Kidney (tissue), 14 donors: Measurements from ENCODE around the gene PSMB11. TPM values are rescaled to one million over a fixed set of nuclear protein-coding genes. Genes with fewer than 3 reads are reported as not detected.

Source experiments
- DNase-seq, 5 donors: peaks; one replicate each; pipeline ENCODE4 v3.0.0-alpha.2; 2013 to 2020
- FAIRE-seq: peaks from 2 replicates; lab custom pipeline; 2012; peaks lifted over from hg19 to GRCh38; lab: Jason Lieb, UNC
- H3K27ac ChIP-seq, 2 donors: one replicate each; pipeline ENCODE4 v1.7.0; 2013; ENCODE audit warnings: low read depth in 2 of 2, low read length in 2 of 2, inconsistent platforms in 1 of 2
- H3K27me3 ChIP-seq: one replicate; pipeline ENCODE4 v1.7.1; 2013; ENCODE audit warnings: low read length, inconsistent platforms; ENCODE audit not compliant: control insufficient read depth, insufficient read depth
- H3K36me3 ChIP-seq, 3 donors: one replicate each; pipeline versions ENCODE4 v1.7.0 to v1.7.1; 2013; ENCODE audit warnings: low read length in 3 of 3, control low read depth in 1 of 3, inconsistent platforms in 1 of 3; ENCODE audit not compliant: insufficient read depth in 3 of 3, control insufficient read depth in 2 of 3
- H3K4me1 ChIP-seq, 3 donors: one replicate each; pipeline versions ENCODE4 v1.7.0 to v1.7.1; 2013; ENCODE audit warnings: low read length in 3 of 3, inconsistent platforms in 1 of 3, low read depth in 1 of 3; ENCODE audit not compliant: control insufficient read depth in 2 of 3, insufficient read depth in 2 of 3
- H3K4me3 ChIP-seq, 3 donors: one replicate each; pipeline versions ENCODE4 v1.7.0 to v1.8.1; 2013; ENCODE audit warnings: low read length in 3 of 3, control low read depth in 1 of 3, inconsistent platforms in 1 of 3
- H3K9ac ChIP-seq, 3 donors: one replicate each; pipeline versions ENCODE4 v1.7.0 to v1.7.1; 2013; ENCODE audit warnings: low read length in 3 of 3, control low read depth in 1 of 3, inconsistent platforms in 1 of 3
- H3K9me3 ChIP-seq, 3 donors: one replicate each; pipeline versions ENCODE4 v1.7.0 to v1.7.1; 2013; ENCODE audit warnings: low read length in 3 of 3, control low read depth in 1 of 3, inconsistent platforms in 1 of 3; ENCODE audit not compliant: control insufficient read depth in 2 of 3, insufficient read depth in 1 of 3
- intact Hi-C: fragments of 100-400 bp; cut with DNase I; formaldehyde crosslinking; loops from one replicate; pipeline ENCODE4 v1.11.1; 2022
- polyA plus RNA-seq: library from polyadenylated mRNA; stranded (reverse); fragments of 350-450 nt; fragmentation: Illumina TruSeq; extraction: RNeasy Lipid Tissue Mini Kit (QIAGEN cat#74804); gene quantifications from one replicate; pipeline ENCODE4 v1.2.3, GENCODE V29; 2014; ENCODE audit warnings: low read depth, low replicate concordance; ENCODE audit not compliant: insufficient read depth
- total RNA-seq: library from RNA; stranded (reverse); fragmentation: NEBNext Ultra II Directional; extraction: Animal tissue kit (Norgen Biotek cat#: 25700); gene quantifications from one replicate; pipeline ENCODE4 v1.2.1, GENCODE V29; 2021
- TF ChIP-seq, protein P1 (sequence below): IDR thresholded peaks from 3 replicates; pipeline ENCODE4 v1.5.1; 2012; ENCODE audit warnings: mild to moderate bottlenecking, moderate library complexity, borderline replicate concordance; ENCODE audit not compliant: insufficient read depth; ENCODE audit errors: extremely low read depth
- donor health status: control.
- donor health status: control.
- donor health status: control.
- donor health status: control.
- donor health status: control.
- donor health status: DM: yes; HTN: yes; CAD: no.
- donor health status: Normal renal cell carcinoma (clear cell type).

The PSMB11 gene
- total and polyA plus RNA-seq, 2 donors from 2014 or later: not detected

DNA sequence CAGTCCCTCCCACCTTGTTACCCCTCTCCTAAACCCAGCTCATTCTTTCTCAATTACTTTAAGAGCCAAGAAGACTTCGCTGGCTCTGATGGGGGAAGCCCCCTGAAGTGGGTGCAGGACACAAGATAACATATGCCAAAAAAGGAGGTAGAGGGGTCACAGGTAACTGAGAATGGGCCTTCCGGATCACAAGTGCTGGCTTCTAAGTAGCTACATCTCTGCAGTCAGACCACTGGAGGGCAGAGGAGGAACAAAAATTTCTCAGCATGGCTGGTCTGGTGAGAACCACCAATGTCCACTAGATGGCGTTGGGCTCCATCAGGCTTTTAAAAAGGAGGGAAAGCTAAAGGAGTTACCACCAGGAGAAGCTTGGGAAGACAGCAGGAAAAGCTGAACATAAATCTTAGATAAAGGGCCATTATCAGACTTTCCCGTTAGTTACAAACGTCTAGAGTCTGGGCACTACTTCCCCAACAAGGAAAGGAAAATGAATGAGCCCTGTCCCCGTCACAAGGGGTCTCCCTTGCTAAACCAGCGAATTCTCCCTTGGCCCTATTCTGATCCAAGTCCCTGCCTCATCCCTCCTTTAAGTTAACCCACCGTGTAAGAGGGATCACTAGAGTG lies 26.9 kb downstream of the PSMB11 start:
- DNase-seq (peak; percentile 67 to 96 (median 94)), FAIRE-seq (no peak)
- peaks cover 16 to 49% (median 31%) of the 10 kb centered on the region in 3 donors for H3K36me3 ChIP-seq
- no peaks in the 10 kb centered on the region for H3K9me3 ChIP-seq
- H3K27me3 ChIP-seq: no peaks in the 10 kb centered on the region
- H3K9ac ChIP-seq: peak overlapping the region in 1 of 3 donors; percentile 9
- H3K4me1 ChIP-seq: peaks cover 3 to 24% (median 21%) of the 10 kb centered on the region in 3 donors
- H3K27ac ChIP-seq: peak overlapping the region in 1 of 2 donors; percentile 20
- intact Hi-C loops: no loop called here
- TF ChIP-seq, protein P1, sequence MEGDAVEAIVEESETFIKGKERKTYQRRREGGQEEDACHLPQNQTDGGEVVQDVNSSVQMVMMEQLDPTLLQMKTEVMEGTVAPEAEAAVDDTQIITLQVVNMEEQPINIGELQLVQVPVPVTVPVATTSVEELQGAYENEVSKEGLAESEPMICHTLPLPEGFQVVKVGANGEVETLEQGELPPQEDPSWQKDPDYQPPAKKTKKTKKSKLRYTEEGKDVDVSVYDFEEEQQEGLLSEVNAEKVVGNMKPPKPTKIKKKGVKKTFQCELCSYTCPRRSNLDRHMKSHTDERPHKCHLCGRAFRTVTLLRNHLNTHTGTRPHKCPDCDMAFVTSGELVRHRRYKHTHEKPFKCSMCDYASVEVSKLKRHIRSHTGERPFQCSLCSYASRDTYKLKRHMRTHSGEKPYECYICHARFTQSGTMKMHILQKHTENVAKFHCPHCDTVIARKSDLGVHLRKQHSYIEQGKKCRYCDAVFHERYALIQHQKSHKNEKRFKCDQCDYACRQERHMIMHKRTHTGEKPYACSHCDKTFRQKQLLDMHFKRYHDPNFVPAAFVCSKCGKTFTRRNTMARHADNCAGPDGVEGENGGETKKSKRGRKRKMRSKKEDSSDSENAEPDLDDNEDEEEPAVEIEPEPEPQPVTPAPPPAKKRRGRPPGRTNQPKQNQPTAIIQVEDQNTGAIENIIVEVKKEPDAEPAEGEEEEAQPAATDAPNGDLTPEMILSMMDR: peak; percentile 97
- H3K4me3 ChIP-seq: no peak overlapping the region

DNA sequence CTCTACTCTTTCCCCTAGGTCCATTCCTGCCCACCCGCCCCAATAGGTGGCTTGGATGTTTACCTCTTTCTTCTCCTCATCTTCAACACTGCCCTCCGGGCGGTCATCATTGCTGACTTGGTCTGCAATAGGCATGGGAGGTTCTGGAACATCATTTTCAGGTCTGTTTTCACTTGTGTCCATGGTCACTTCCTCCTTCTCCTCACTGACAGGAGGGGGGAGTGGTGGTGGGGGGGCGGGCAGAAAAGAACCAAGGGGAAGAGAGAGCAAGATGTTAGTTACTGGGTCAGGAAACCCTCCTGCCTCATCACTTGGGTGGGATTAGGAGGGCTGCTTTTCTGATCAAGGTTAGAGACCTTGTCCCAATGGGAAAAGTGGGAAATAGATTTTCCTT lies 27.4 kb downstream of the PSMB11 start:
- H3K9ac ChIP-seq: peak overlapping the region in 1 of 3 donors; percentile 9
- H3K27ac ChIP-seq: peak overlapping the region in 1 of 2 donors; percentile 20
- FAIRE-seq (no peak), DNase-seq (no peak)
- H3K4me1 ChIP-seq: peaks cover 3 to 24% (median 21%) of the 10 kb centered on the region in 3 donors
- H3K9me3 ChIP-seq: no peaks in the 10 kb centered on the region
- intact Hi-C loops: no loop called here
- H3K27me3 ChIP-seq: no peaks in the 10 kb centered on the region
- no peak overlapping the region for H3K4me3 ChIP-seq
- H3K36me3 ChIP-seq: peaks cover 11 to 49% (median 28%) of the 10 kb centered on the region in 3 donors
- TF ChIP-seq, protein P1: no peak

DNA sequence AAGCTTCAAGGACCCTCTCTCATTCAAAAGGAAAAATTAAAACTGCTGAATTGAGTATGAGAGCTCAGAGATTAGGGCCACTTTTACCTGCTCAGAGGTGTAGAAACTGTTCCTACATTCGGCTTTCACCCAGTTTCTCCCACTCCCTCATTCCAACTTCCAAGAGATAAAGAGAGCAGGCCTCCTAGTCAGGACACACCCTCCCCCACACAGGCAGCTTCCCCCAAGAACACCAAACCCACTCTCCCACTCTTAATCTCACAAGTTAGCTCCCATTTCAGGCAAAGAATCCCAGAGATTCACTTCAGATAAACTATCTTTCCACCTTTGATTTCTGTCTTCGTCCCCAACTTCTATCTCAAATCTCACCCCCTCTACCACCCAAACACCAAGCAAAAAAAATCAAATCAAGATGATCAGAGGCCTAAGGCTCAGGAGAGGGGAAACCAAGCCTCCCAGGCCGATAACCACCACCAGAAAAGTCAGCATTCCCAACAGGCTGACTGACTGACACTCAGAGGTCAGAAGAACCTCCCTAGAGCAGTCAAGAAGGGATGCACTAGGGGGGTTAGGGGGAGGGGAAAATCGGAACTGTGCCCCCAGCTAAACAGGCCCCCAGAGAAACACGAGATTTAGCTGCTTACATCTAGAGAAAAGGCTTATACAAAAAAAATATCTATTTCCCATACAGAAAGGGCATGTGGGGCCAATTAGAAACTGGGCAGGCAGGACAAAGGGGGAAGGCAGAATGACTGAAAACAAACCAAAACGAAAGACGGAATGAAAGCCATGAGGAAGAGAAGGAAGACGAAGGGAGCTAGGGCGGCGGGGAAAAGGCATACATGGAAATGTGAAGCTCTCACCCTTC lies 28.5 kb downstream of the PSMB11 start:
- Histone ChIP-seq H3K36me3 (peaks cover 11 to 56% (median 30%) of the 10 kb centered on the region in 3 donors), H3K4me3 (peak overlapping the region; percentile 77 to 90 (median 81)), H3K9me3 (no peaks in the 10 kb centered on the region), H3K27me3 (no peaks in the 10 kb centered on the region), H3K9ac (peak overlapping the region; percentile 0 to 93 (median 92)), H3K27ac (peak overlapping the region; percentile 72 to 83), H3K4me1 (peaks cover 3 to 24% (median 21%) of the 10 kb centered on the region in 3 donors)
- intact Hi-C loops: no loop called here
- TF ChIP-seq, protein P1: no peak
- FAIRE-seq (no peak), DNase-seq (peak in 2 of 5 donors; percentile 23 to 41)
